Esophagus squamous epithelium (tissue), 5 donors: ENCODE measurements around the gene RXRG. TPM values are rescaled to one million over a fixed set of nuclear protein-coding genes. Genes with fewer than 3 reads are reported as not detected.

ENCODE experiments used
- DNase-seq: peaks from one replicate; lab custom pipeline; 2025; lab: John Stamatoyannopoulos, UW
- H3K27ac ChIP-seq, 4 donors: fragments of 200-600 bp; sonication (generic); one replicate each; pipeline ENCODE4 v1.5.1; 2016 to 2019; ENCODE audit warnings: mild to moderate bottlenecking in 1 of 4
- H3K27me3 ChIP-seq, 4 donors: fragments of 200-600 bp; sonication (generic); 1 replicate in 3 of 4; 2 replicates in 1 of 4; pipeline versions ENCODE4 v1.5.1 to v1.6.0; 2017 to 2021; ENCODE audit warnings: antibody characterized with exemption in 1 of 4
- H3K36me3 ChIP-seq, 3 donors: fragments of 200-600 bp; sonication (generic); one replicate each; pipeline ENCODE4 v1.5.1; 2016 to 2019
- H3K4me1 ChIP-seq, 3 donors: fragments of 200-600 bp; sonication (generic); one replicate each; pipeline ENCODE4 v1.5.1; 2017 to 2019
- H3K4me3 ChIP-seq, 4 donors: fragments of 200-600 bp; sonication (generic); 1 replicate in 3 of 4; 2 replicates in 1 of 4; pipeline ENCODE4 v1.5.1; 2016 to 2019; ENCODE audit warnings: mild to moderate bottlenecking in 2 of 4, moderate library complexity in 1 of 4
- H3K9me3 ChIP-seq, 3 donors: fragments of 200-600 bp; sonication (generic); one replicate each; pipeline ENCODE4 v1.5.1; 2016 to 2019
- CTCF ChIP-seq, 6 experiments: fragments of 450-650 bp in 4 of 6; fragments of 200-600 bp in 2 of 6; sonication (generic) in 2 of 6; IDR thresholded peaks; one replicate each; pipeline ENCODE4 v1.5.1; 2016 to 2019; ENCODE audit warnings: antibody characterized with exemption in 6 of 6, mild to moderate bottlenecking in 4 of 6, moderate library complexity in 4 of 6
- POLR2A ChIP-seq, 4 donors: fragments of 450-650 bp; IDR thresholded peaks; one replicate each; pipeline ENCODE4 v1.6.1; 2017; ENCODE audit warnings: antibody characterized with exemption in 4 of 4, mild to moderate bottlenecking in 4 of 4, moderate library complexity in 3 of 4
- WGBS, 2 donors: methylation state at CpG; one replicate each; pipeline ENCODE4 v1.1.5; 2018; 5-methylcytosine and 5-hydroxymethylcytosine counted together
- intact Hi-C: fragments of 100-400 bp; cut with DNase I; formaldehyde crosslinking; loops from one replicate; pipeline ENCODE4 v1.15.0; 2022
- total RNA-seq, 4 donors: library from RNA; depleted of rRNA; stranded (reverse); fragments of >200 nt; gene quantifications; one replicate each; pipeline ENCODE4 v1.1.0, GENCODE V29; 2016
- donor health status: DM: yes; HTN: yes; CAD: no.

RXRG gene
- total RNA-seq, 4 donors from 2014 or later: 0.15 to 0.38 TPM; not detected in 2

- WGBS, 2 donors: 52 to 58% methylated on average over 2 of the region's 2 CpGs
- TF ChIP-seq CTCF (IDR thresholded peaks at IDR 0.05): no peak
- no peak for TF ChIP-seq POLR2A (IDR thresholded peaks at IDR 0.05)
- Histone ChIP-seq H3K9me3 (no peaks in the 10 kb centered on the region), H3K36me3 (no peaks in the 10 kb centered on the region), H3K27ac (no peak overlapping the region), H3K4me1 (no peaks in the 10 kb centered on the region), H3K4me3 (no peak overlapping the region), H3K27me3 (peaks cover 0 to 25% (median 0%) of the 10 kb centered on the region in 4 donors)
- no peak for DNase-seq
- intact Hi-C loops: no loop called here
These were observed 7.6 kb upstream of the RXRG start for GRCh38 chr1:165452336-165453130.

- no peak for DNase-seq
- 90 to 91% methylated on average over 2 of the region's 2 CpGs for WGBS, 2 donors
- no peaks in the 10 kb centered on the region for H3K4me1 ChIP-seq
- no peak for TF ChIP-seq CTCF (IDR thresholded peaks at IDR 0.05)
- TF ChIP-seq POLR2A (IDR thresholded peaks at IDR 0.05): no peak
- H3K36me3 ChIP-seq: no peaks in the 10 kb centered on the region
- H3K9me3 ChIP-seq: no peaks in the 10 kb centered on the region
- H3K27me3 ChIP-seq: peaks cover 0 to 32% (median 0%) of the 10 kb centered on the region in 4 donors
- no peak overlapping the region for H3K27ac ChIP-seq
- intact Hi-C loops: no loop called here
- H3K4me3 ChIP-seq: no peak overlapping the region
These were observed 6.8 kb upstream of the RXRG start for GRCh38 chr1:165451691-165452090.

GRCh38 chr1:165449131-165449530 is 4.2 kb upstream of the RXRG start:
- DNase-seq: no peak
- H3K9me3 ChIP-seq: no peaks in the 10 kb centered on the region
- intact Hi-C loops: no loop called here
- peaks cover 0 to 57% (median 0%) of the 10 kb centered on the region in 4 donors for H3K27me3 ChIP-seq
- no peak overlapping the region for H3K27ac ChIP-seq
- H3K36me3 ChIP-seq: no peaks in the 10 kb centered on the region
- TF ChIP-seq CTCF (IDR thresholded peaks at IDR 0.05) (no peak), POLR2A (IDR thresholded peaks at IDR 0.05) (no peak)
- 25 to 33% methylated on average over 1 of the region's 1 CpG for WGBS, 2 donors
- H3K4me1 ChIP-seq: peaks cover 3 to 13% (median 11%) of the 10 kb centered on the region in 3 donors
- H3K4me3 ChIP-seq: no peak overlapping the region

- intact Hi-C loops: no loop called here
- peaks cover 0 to 92% (median 0%) of the 10 kb centered on the region in 4 donors for H3K27me3 ChIP-seq
- TF ChIP-seq POLR2A (IDR thresholded peaks at IDR 0.05) (no peak), CTCF (IDR thresholded peaks at IDR 0.05) (no peak)
- 50 to 65% methylated on average over 4 of the region's 4 CpGs for WGBS, 2 donors
- DNase-seq: no peak
- no peaks in the 10 kb centered on the region for H3K9me3 ChIP-seq
- peaks cover 3 to 14% (median 13%) of the 10 kb centered on the region in 3 donors for H3K4me1 ChIP-seq
- H3K36me3 ChIP-seq: no peaks in the 10 kb centered on the region
- H3K4me3 ChIP-seq: peak overlapping the region in 3 of 4 donors; percentile 30 to 60 (median 37)
- H3K27ac ChIP-seq: no peak overlapping the region
These were observed 462 bp upstream of the RXRG start for GRCh38 chr1:165445388-165445787.

GRCh38 chr1:165443539-165444311 is 1.2 kb downstream of the RXRG start:
- Histone ChIP-seq H3K27ac (no peak overlapping the region), H3K4me3 (peak overlapping the region in 3 of 4 donors; percentile 30 to 45 (median 37))
- WGBS, 2 donors: 44 to 56% methylated on average over 3 to 7 of the region's 8 CpGs

More at GRCh38 chr1:165443539-165444311, 1.2 kb downstream of the RXRG start:
- no peak for DNase-seq
- intact Hi-C loops: no loop called here
- no peak for TF ChIP-seq CTCF (IDR thresholded peaks at IDR 0.05)
- no peak for TF ChIP-seq POLR2A (IDR thresholded peaks at IDR 0.05)
- peaks cover 3 to 14% (median 13%) of the 10 kb centered on the region in 3 donors for H3K4me1 ChIP-seq
- H3K27me3 ChIP-seq: peaks cover 0 to 88% (median 0%) of the 10 kb centered on the region in 4 donors
- no peaks in the 10 kb centered on the region for H3K36me3 ChIP-seq
- H3K9me3 ChIP-seq: no peaks in the 10 kb centered on the region
